A673 (cell line): ENCODE data around the gene SALL1. TPM values are rescaled to one million over a fixed set of nuclear protein-coding genes. Genes with fewer than 3 reads are reported as not detected.

Experiments used
- BruUV-seq: library from RNA; stranded (reverse); fragments of 400-500 nt; replicated peaks from 2 replicates; lab custom pipeline; 2021; lab: Mats Ljungman, UMichigan
- CTCF ChIA-PET: fragments of 300-600 bp; sonication (Branson Sonifier 250); formaldehyde crosslinking; loops from one replicate; lab custom pipeline; 2022; ENCODE audit warnings: antibody characterized with exemption; lab: Charles Lee
- POLR2A ChIA-PET: fragments of 300-600 bp; sonication (Branson Sonifier 250); formaldehyde crosslinking; loops from one replicate; lab custom pipeline; 2022; ENCODE audit warnings: antibody characterized with exemption; ENCODE audit not compliant: low non-redundant PET; lab: Charles Lee
- DNase-seq: peaks from one replicate; pipeline ENCODE4 v3.0.0-alpha.2; 2015; ENCODE audit warnings: low spot score
- H3K27ac ChIP-seq: fragments of 200-600 bp; sonication (generic); 2 replicates; pipeline ENCODE4 v1.5.1; 2016; ENCODE audit warnings: mixed run types, low read depth, mild to moderate bottlenecking, mixed read lengths, antibody characterized with exemption, low read length; ENCODE audit not compliant: poor library complexity, severe bottlenecking
- H3K27me3 ChIP-seq: fragments of 200-600 bp; sonication (generic); replicated peaks from 2 replicates; pipeline ENCODE4 v1.6.1; 2017; ENCODE audit warnings: mixed run types, low read depth, mild to moderate bottlenecking, mixed read lengths, antibody characterized with exemption, low read length; ENCODE audit not compliant: insufficient read depth, poor library complexity
- H3K36me3 ChIP-seq: fragments of 200-600 bp; sonication (generic); 2 replicates; pipeline ENCODE4 v1.6.1; 2016; ENCODE audit warnings: mixed run types, mild to moderate bottlenecking, mixed read lengths, antibody characterized with exemption, low read length; ENCODE audit not compliant: insufficient read depth, poor library complexity, severe bottlenecking
- H3K4me1 ChIP-seq: fragments of 200-600 bp; sonication (generic); 2 replicates; pipeline ENCODE4 v1.6.1; 2017; ENCODE audit warnings: mixed run types, mild to moderate bottlenecking, mixed read lengths, antibody characterized with exemption, low read length; ENCODE audit not compliant: insufficient read depth, poor library complexity, severe bottlenecking
- H3K4me3 ChIP-seq: fragments of 200-600 bp; sonication (generic); 2 replicates; pipeline ENCODE4 v1.5.1; 2016; ENCODE audit warnings: low read depth, mixed run types, mild to moderate bottlenecking, mixed read lengths, low read length; ENCODE audit not compliant: poor library complexity, severe bottlenecking
- H3K9me3 ChIP-seq: fragments of 200-600 bp; sonication (generic); 2 replicates; pipeline ENCODE4 v1.6.1; 2016; ENCODE audit warnings: mixed run types, low read depth, mild to moderate bottlenecking, mixed read lengths, antibody characterized with exemption, low read length; ENCODE audit not compliant: poor library complexity, severe bottlenecking
- CTCF ChIP-seq: fragments of 300-800, 200-600 bp; sonication (generic); conservative IDR thresholded peaks from 2 replicates; pipeline ENCODE4 v1.5.1; 2017; ENCODE audit warnings: low read depth, mild to moderate bottlenecking, antibody characterized with exemption, low read length, moderate library complexity, mixed read lengths
- EZH2 ChIP-seq: fragments of 200-600 bp; sonication (generic); IDR thresholded peaks from 2 replicates; pipeline ENCODE4 v1.6.1; 2017; ENCODE audit warnings: borderline replicate concordance, low read depth, mild to moderate bottlenecking, mixed read lengths, antibody characterized with exemption, low read length; ENCODE audit not compliant: poor library complexity, severe bottlenecking
- intact Hi-C: fragments of 100-400 bp; cut with micrococcal nuclease; formaldehyde crosslinking; loops from one replicate; pipeline ENCODE4 v1.10.0; 2022; ENCODE audit not compliant: unreplicated experiment
- total RNA-seq: library from RNA; stranded (reverse); gene quantifications from 2 replicates; pipeline ENCODE4 v1.2.3, GENCODE V29; 2021

SALL1 gene
- total RNA-seq, 1 experiment from 2014 or later: 24.8 TPM

GRCh38 chr16:51159865-51160264 lies 8.8 kb upstream of the SALL1 start:
- ChIA-PET POLR2A (no interaction called here), CTCF (no interaction called here)
- DNase-seq: no peak
- H3K4me3 ChIP-seq: no peak overlapping the region
- no peaks in the 10 kb centered on the region for H3K9me3 ChIP-seq
- H3K27ac ChIP-seq: no peak overlapping the region
- H3K27me3 ChIP-seq: peaks cover 21% of the 10 kb centered on the region
- peak; percentile 20; the same call in 1 of the 2 replicates for TF ChIP-seq CTCF
- TF ChIP-seq EZH2: no peak
- peaks cover 19% of the 10 kb centered on the region for H3K4me1 ChIP-seq
- no TSS peak for BruUV-seq
- H3K36me3 ChIP-seq: no peaks in the 10 kb centered on the region
- intact Hi-C loops: loop anchor here (10.0 kb wide), 1 partner anchor 475 kb away; no protein-coding TSS in a partner anchor

GRCh38 chr16:51159296-51159695 lies 8.2 kb upstream of the SALL1 start:
- Histone ChIP-seq H3K36me3 (no peaks in the 10 kb centered on the region), H3K9me3 (no peaks in the 10 kb centered on the region), H3K4me1 (peaks cover 19% of the 10 kb centered on the region), H3K4me3 (no peak overlapping the region), H3K27ac (no peak overlapping the region), H3K27me3 (peaks cover 21% of the 10 kb centered on the region)
- no TSS peak for BruUV-seq
- ChIA-PET CTCF (no interaction called here), POLR2A (no interaction called here)
- TF ChIP-seq EZH2: no peak
- TF ChIP-seq CTCF: no peak
- intact Hi-C loops: loop anchor here (10.0 kb wide), 1 partner anchor 476 kb away; no protein-coding TSS in a partner anchor
- DNase-seq: no peak

- H3K4me1 ChIP-seq: peaks cover 22% of the 10 kb centered on the region
- ChIA-PET POLR2A (no interaction called here), CTCF (no interaction called here)
- no peak for DNase-seq
- no peak overlapping the region for H3K27ac ChIP-seq
- BruUV-seq: no TSS peak
- peaks cover 21% of the 10 kb centered on the region for H3K27me3 ChIP-seq
- intact Hi-C loops: loop anchor here (10.0 kb wide), 1 partner anchor 477 kb away; no protein-coding TSS in a partner anchor
- no peak for TF ChIP-seq EZH2
- no peaks in the 10 kb centered on the region for H3K36me3 ChIP-seq
- no peak overlapping the region for H3K4me3 ChIP-seq
- H3K9me3 ChIP-seq: no peaks in the 10 kb centered on the region
These were observed 6.6 kb upstream of the SALL1 start for GRCh38 chr16:51157698-51158097.

- peak overlapping the region; percentile 36 for H3K4me3 ChIP-seq
- CTCF ChIA-PET: no interaction called here
These were observed 5.7 kb upstream of the SALL1 start for GRCh38 chr16:51156807-51157200.

More at GRCh38 chr16:51156807-51157200, 5.7 kb upstream of the SALL1 start:
- Histone ChIP-seq H3K9me3 (no peaks in the 10 kb centered on the region), H3K27me3 (peaks cover 27% of the 10 kb centered on the region), H3K4me1 (peaks cover 22% of the 10 kb centered on the region), H3K27ac (peak overlapping the region; percentile 42), H3K36me3 (no peaks in the 10 kb centered on the region)
- TF ChIP-seq EZH2 (no peak), CTCF (no peak)
- POLR2A ChIA-PET: no interaction called here
- DNase-seq: peak; percentile 27
- no TSS peak for BruUV-seq
- intact Hi-C loops: loop anchor here (10.0 kb wide), 1 partner anchor 478 kb away; no protein-coding TSS in a partner anchor
